HepG2 (cell line): Measurements from ENCODE around the gene TUBA4B. TPM values are rescaled to one million over a fixed set of nuclear protein-coding genes. Genes with fewer than 3 reads are reported as not detected.
A peak's percentile ranks its signal among the peaks of the same experiment; 100 is the strongest.

Source experiments
- BRCA1 ChIP-seq: sonication (generic); formaldehyde crosslinking; IDR thresholded peaks from 2 replicates; pipeline ENCODE4 v1.4.0; 2020; ENCODE audit warnings: missing genetic modification reagents
- DNMT3B ChIP-seq: conservative IDR thresholded peaks from 2 replicates; pipeline ENCODE4 v1.6.1; 2016; ENCODE audit warnings: missing biosample characterization, control low read depth
- HNRNPH1 ChIP-seq: fragments of 200-400 bp; formaldehyde crosslinking; optimal IDR thresholded peaks from 2 replicates; pipeline ENCODE3; 2017; ENCODE audit warnings: mild to moderate bottlenecking, low read depth, low read length
- MAFF ChIP-seq: IDR thresholded peaks from 2 replicates; pipeline ENCODE4 v1.6.1; 2011; ENCODE audit warnings: low read depth, low read length, improper control_type of control experiment
- MED13 ChIP-seq: sonication (generic); formaldehyde crosslinking; IDR thresholded peaks from 2 replicates; pipeline ENCODE4 v1.5.0; 2020; ENCODE audit warnings: missing genetic modification reagents
- PTBP1 ChIP-seq: fragments of 200-400 bp; formaldehyde crosslinking; IDR thresholded peaks from 2 replicates; pipeline ENCODE4 v1.6.1; 2018; ENCODE audit warnings: low read length, low read depth; ENCODE audit not compliant: poor library complexity, severe bottlenecking
- SMAD1 ChIP-seq: sonication (generic); formaldehyde crosslinking; IDR thresholded peaks from 2 replicates; pipeline ENCODE4 v1.4.0; 2020; ENCODE audit warnings: missing genetic modification reagents, low read depth, mild to moderate bottlenecking, borderline replicate concordance
- TAF15 ChIP-seq: fragments of 200-400 bp; formaldehyde crosslinking; IDR thresholded peaks from one replicate; pipeline ENCODE4 v1.6.1; 2018; ENCODE audit warnings: mild to moderate bottlenecking, low read depth, low read length; ENCODE audit not compliant: poor library complexity, severe bottlenecking
- TCF12 ChIP-seq, 2 experiments: fragments of 450-650 bp in 1 of 2; sonication (generic) in 1 of 2; formaldehyde crosslinking in 1 of 2; IDR thresholded peaks; 2 replicates each; pipeline versions ENCODE4 v1.6.1 to v1.8.0; 2017 to 2022; ENCODE audit warnings: antibody characterized with exemption in 1 of 2, mild to moderate bottlenecking in 1 of 2, missing genetic modification reagents in 1 of 2, moderate library complexity in 1 of 2
- ZFP82 ChIP-seq: sonication (generic); formaldehyde crosslinking; IDR thresholded peaks from 2 replicates; pipeline ENCODE4 v1.5.1; 2020; ENCODE audit warnings: mild to moderate bottlenecking, missing genetic modification reagents, borderline replicate concordance
- ZNF460 ChIP-seq: sonication (generic); formaldehyde crosslinking; IDR thresholded peaks from 2 replicates; pipeline ENCODE4 v1.5.1; 2020; ENCODE audit warnings: missing genetic modification reagents, mild to moderate bottlenecking, borderline replicate concordance
- ZNF496 ChIP-seq: sonication (generic); formaldehyde crosslinking; IDR thresholded peaks from 2 replicates; pipeline ENCODE4 v1.8.1; 2023; ENCODE audit warnings: mild to moderate bottlenecking, moderate library complexity, missing genetic modification reagents; ENCODE audit not compliant: insufficient replicate concordance
- ZNF607 ChIP-seq: sonication (generic); formaldehyde crosslinking; IDR thresholded peaks from 2 replicates; pipeline ENCODE4 v1.5.1; 2020; ENCODE audit warnings: missing genetic modification reagents, mild to moderate bottlenecking, borderline replicate concordance
- polyA plus RNA-seq, 8 experiments: library from polyadenylated mRNA; depleted of rRNA in 3 of 8; stranded (reverse) in 7 of 8; unstranded in 1 of 8; fragments of >200 nt; fragmentation: Illumina TruSeq in 4 of 8; extraction: Trizol in 4 of 8; gene quantifications; 2 replicates each; pipeline versions ENCODE4 v1.2.1 to v1.2.3, GENCODE V29; 2011 to 2016; ENCODE audit warnings: low read depth in 4 of 8, missing spikeins in 1 of 8, mixed read lengths in 1 of 8; ENCODE audit not compliant: insufficient read depth in 1 of 8
- total RNA-seq, 5 experiments: library from RNA; depleted of rRNA; stranded (reverse); fragments of >200 nt; fragmentation: Illumina TruSeq; extraction: Trizol; gene quantifications; 2 replicates each; pipeline ENCODE4 v1.2.3, GENCODE V29; 2016; ENCODE audit warnings: low read depth in 1 of 5
- TF ChIP-seq, protein P1 (sequence below): IDR thresholded peaks from 2 replicates; pipeline ENCODE4 v1.6.1; 2018; ENCODE audit warnings: missing genetic modification reagents, mild to moderate bottlenecking, missing compliant biosample characterization
- TF ChIP-seq, protein P2 (sequence below): fragments of 450-650 bp; IDR thresholded peaks from 2 replicates; pipeline ENCODE4 v1.6.1; 2017; ENCODE audit warnings: mild to moderate bottlenecking
- TF ChIP-seq, protein P3 (sequence below): sonication (generic); formaldehyde crosslinking; IDR thresholded peaks from 2 replicates; pipeline ENCODE4 v1.9.0; 2021; ENCODE audit warnings: mild to moderate bottlenecking, missing genetic modification reagents

TUBA4B gene
- total and polyA plus RNA-seq, 2 of the 13 experiments (the other 11 are each of a cell fraction or from before 2014, with no cell fraction given) = 0.18 to 0.22 TPM

DNA sequence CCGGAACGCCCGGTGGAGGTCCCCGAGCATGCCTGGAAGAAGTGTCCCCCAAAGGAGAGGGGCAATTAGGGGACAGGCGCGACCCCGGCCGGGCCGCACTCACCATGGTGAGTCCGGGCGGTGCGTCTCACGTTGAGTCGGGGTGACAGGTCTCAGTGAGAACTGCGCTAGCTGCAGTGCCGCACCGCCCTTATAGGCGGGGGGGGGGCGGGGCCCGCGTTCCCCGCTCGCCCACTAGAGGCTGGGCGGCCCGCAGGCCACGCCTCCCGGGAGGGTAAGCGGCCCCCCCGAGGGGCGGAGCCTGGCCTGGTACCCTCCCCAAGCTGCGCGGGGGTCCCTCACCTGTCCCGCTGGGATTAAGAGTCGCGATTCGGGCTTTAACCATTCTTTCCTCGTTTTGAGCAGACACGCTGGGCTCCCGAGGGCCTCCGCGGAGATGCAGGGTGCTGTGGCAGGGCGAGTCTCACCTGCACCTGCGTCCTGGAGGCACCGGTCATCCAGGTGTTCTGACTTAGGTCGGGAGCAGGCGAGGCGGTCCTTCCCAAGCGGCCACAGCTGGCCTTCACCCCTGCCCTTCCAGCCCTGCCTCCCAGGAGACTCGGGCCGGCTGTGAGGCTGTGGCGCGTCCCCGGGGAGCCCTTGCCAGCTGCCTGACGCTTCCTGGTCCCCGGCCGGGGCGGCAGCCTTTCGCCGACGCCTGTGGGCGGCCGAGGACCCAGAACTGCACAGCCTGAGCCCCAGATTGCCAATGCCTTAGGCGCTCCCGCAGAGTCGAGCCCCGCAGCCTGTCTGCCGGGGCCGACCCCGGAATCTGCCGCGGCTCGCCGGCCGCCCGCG, 928 bp downstream of the TUBA4B start, which contains the start of gene TUBA4A (continued):
- 0 out of 2 replicates have a peak, but pooled peaks have one; percentile 2 for TF ChIP-seq SMAD1
- TF ChIP-seq, protein P1, sequence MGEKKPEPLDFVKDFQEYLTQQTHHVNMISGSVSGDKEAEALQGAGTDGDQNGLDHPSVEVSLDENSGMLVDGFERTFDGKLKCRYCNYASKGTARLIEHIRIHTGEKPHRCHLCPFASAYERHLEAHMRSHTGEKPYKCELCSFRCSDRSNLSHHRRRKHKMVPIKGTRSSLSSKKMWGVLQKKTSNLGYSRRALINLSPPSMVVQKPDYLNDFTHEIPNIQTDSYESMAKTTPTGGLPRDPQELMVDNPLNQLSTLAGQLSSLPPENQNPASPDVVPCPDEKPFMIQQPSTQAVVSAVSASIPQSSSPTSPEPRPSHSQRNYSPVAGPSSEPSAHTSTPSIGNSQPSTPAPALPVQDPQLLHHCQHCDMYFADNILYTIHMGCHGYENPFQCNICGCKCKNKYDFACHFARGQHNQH (CRISPR knock-in tag) = peak; percentile 55
- TF ChIP-seq TCF12 (IDR thresholded peaks at IDR 0.05) = no peak
- no peak for TF ChIP-seq TCF12 (CRISPR knock-in tag; IDR thresholded peaks at IDR 0.05)
- TF ChIP-seq ZFP82 (CRISPR knock-in tag) = no peak
- peak; percentile 65 for TF ChIP-seq TAF15
- TF ChIP-seq ZNF607 (CRISPR knock-in tag) = peak; percentile 54; the same call in 1 of the 2 replicates
- no peak for TF ChIP-seq ZNF496
- no peak for TF ChIP-seq ZNF460 (CRISPR knock-in tag)
- TF ChIP-seq BRCA1 (CRISPR knock-in tag) = 0 out of 2 replicates have a peak, but pooled peaks have one; percentile 50
- 0 out of 2 replicates have a peak, but pooled peaks have one; percentile 41 for TF ChIP-seq MED13
- TF ChIP-seq MAFF = no peak
- TF ChIP-seq PTBP1 = peak; percentile 57
- TF ChIP-seq DNMT3B = no peak
- TF ChIP-seq, protein P2, sequence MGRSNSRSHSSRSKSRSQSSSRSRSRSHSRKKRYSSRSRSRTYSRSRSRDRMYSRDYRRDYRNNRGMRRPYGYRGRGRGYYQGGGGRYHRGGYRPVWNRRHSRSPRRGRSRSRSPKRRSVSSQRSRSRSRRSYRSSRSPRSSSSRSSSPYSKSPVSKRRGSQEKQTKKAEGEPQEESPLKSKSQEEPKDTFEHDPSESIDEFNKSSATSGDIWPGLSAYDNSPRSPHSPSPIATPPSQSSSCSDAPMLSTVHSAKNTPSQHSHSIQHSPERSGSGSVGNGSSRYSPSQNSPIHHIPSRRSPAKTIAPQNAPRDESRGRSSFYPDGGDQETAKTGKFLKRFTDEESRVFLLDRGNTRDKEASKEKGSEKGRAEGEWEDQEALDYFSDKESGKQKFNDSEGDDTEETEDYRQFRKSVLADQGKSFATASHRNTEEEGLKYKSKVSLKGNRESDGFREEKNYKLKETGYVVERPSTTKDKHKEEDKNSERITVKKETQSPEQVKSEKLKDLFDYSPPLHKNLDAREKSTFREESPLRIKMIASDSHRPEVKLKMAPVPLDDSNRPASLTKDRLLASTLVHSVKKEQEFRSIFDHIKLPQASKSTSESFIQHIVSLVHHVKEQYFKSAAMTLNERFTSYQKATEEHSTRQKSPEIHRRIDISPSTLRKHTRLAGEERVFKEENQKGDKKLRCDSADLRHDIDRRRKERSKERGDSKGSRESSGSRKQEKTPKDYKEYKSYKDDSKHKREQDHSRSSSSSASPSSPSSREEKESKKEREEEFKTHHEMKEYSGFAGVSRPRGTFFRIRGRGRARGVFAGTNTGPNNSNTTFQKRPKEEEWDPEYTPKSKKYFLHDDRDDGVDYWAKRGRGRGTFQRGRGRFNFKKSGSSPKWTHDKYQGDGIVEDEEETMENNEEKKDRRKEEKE = no peak
- TF ChIP-seq, protein P3, sequence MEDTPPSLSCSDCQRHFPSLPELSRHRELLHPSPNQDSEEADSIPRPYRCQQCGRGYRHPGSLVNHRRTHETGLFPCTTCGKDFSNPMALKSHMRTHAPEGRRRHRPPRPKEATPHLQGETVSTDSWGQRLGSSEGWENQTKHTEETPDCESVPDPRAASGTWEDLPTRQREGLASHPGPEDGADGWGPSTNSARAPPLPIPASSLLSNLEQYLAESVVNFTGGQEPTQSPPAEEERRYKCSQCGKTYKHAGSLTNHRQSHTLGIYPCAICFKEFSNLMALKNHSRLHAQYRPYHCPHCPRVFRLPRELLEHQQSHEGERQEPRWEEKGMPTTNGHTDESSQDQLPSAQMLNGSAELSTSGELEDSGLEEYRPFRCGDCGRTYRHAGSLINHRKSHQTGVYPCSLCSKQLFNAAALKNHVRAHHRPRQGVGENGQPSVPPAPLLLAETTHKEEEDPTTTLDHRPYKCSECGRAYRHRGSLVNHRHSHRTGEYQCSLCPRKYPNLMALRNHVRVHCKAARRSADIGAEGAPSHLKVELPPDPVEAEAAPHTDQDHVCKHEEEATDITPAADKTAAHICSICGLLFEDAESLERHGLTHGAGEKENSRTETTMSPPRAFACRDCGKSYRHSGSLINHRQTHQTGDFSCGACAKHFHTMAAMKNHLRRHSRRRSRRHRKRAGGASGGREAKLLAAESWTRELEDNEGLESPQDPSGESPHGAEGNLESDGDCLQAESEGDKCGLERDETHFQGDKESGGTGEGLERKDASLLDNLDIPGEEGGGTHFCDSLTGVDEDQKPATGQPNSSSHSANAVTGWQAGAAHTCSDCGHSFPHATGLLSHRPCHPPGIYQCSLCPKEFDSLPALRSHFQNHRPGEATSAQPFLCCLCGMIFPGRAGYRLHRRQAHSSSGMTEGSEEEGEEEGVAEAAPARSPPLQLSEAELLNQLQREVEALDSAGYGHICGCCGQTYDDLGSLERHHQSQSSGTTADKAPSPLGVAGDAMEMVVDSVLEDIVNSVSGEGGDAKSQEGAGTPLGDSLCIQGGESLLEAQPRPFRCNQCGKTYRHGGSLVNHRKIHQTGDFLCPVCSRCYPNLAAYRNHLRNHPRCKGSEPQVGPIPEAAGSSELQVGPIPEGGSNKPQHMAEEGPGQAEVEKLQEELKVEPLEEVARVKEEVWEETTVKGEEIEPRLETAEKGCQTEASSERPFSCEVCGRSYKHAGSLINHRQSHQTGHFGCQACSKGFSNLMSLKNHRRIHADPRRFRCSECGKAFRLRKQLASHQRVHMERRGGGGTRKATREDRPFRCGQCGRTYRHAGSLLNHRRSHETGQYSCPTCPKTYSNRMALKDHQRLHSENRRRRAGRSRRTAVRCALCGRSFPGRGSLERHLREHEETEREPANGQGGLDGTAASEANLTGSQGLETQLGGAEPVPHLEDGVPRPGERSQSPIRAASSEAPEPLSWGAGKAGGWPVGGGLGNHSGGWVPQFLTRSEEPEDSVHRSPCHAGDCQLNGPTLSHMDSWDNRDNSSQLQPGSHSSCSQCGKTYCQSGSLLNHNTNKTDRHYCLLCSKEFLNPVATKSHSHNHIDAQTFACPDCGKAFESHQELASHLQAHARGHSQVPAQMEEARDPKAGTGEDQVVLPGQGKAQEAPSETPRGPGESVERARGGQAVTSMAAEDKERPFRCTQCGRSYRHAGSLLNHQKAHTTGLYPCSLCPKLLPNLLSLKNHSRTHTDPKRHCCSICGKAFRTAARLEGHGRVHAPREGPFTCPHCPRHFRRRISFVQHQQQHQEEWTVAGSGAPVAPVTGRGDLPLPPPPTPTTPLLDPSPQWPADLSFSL (CRISPR knock-in tag) = no peak
- TF ChIP-seq HNRNPH1 = no peak
